Stimulated activated CD4-positive, alpha-beta T cell treated with anti-CD3 and anti-CD28 coated beads, Interleukin-1b, Interleukin-23, amount 100 ng/mL, for 24 hours (primary cell): Measurements from ENCODE around the gene LURAP1L.

Experiments
- DNase-seq, 4 experiments: peaks; one replicate each; pipeline ENCODE4 v3.0.0-alpha.2; 2020; ENCODE audit warnings: low read depth in 4 of 4, low spot score in 1 of 4

Gene LURAP1L

DNA sequence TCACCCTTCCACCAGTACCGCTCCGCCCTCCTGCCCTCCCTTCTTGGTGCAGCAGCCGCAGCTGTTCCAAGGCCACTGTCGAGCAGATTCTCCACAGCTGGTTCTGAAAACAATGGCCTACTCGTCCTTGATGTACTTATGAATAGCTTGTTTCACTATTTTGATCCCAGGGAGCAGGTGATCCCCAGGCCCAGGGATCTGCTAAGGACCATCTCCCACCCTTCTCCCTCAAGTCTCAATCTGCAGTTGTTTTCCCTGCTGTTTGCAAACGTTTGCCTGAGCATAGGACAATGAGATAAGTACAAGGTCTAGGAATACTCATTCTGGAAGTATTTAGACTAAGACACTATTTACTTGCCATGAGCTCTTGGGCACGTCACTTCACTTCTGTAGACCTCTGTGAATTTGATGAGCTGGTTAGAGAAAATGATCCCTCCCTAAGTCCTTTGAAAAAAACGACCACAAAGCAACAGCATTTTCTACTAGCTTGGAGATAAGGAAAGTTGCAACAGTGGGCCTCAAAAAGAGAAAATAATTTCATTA, 1.8 kb downstream of the LURAP1L start:
- DNase-seq: no peak

DNA sequence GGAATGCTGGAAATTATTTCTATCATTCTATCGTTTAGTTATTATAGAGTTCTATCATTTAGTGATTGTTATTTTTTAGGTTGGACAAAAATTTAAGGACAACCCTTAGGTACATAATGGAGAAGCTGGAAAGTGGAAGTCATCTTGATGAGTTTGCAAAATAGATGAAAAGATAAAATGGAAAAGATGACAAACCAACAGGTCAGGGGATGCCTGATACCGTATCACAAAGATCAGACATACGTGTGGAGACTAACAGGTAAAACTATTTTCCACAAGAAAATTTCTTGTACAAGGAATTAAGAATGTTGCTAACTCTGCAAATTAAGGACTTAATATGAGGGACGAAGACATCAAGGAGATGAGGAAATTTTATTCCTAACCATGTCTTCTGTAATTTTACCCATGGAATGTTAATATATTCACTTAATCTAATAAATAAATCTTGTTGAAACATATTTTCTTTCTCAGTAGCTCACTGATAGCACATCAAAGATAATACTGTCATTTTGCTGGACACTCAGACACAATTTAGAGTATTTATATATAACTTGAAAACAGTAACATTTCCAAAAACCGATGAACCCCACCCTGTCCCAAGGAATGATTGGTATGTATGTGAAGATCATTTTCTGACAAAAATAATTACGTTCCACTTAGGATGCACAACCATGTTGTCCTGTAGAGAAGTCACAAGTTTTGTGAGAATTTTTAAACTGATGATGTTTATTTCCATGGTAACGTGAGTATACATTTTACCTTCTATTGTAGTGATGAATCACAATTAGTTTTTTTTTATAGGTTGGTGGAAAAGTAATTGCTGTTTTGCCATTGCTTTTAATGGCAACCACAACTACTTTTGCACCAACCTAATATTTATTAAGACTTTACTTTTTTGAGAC, 2.6 kb downstream of the LURAP1L start:
- no peak for DNase-seq

- no peak for DNase-seq
These were observed 3.6 kb downstream of the LURAP1L start for GRCh38 chr9:12778389-12778788.

- no peak for DNase-seq
These were observed 6.5 kb downstream of the LURAP1L start for GRCh38 chr9:12781226-12781733.

- DNase-seq: no peak
These were observed 9.1 kb downstream of the LURAP1L start for GRCh38 chr9:12783767-12784460.

DNA sequence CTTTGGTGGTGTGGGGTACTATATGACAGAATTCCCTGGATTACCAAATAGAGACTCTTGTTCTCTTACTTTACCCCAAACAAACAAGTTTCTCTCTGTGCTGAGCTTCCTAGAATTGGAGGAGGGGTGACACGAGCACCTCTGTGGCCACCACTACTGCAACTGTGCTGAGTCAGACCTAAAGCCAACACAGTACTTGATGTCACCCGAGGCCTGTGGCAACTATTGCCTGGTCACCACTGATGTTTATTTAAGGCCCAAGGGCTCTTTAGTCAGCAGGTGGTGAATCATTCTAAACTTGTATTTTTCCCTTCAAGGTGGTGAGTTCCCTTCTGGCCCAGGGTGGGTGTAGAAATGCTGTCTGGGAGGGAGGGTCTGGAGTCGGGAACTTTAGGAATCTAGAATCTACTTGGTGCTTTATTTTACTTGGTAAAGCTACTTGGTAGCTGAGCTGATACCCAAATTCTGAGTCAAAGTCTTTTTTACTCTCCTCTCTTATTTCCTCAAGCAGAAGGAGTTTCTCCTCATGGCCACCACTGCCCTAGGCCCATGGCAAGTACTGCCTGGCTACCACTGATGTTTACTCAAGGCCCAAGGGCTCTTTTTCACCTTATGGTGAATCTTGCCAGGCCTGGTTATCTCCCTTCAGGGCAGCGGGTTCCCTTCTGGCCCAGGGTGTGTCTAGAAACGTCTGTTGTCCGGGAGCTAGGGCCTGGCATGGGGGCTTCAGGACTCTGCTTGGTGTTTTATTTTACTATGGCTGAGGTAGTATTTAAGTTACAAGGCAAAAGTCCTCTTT, 9.8 kb downstream of the LURAP1L start:
- no peak for DNase-seq

- no peak for DNase-seq
These were observed 10.5 kb downstream of the LURAP1L start for GRCh38 chr9:12785260-12785770.

DNA sequence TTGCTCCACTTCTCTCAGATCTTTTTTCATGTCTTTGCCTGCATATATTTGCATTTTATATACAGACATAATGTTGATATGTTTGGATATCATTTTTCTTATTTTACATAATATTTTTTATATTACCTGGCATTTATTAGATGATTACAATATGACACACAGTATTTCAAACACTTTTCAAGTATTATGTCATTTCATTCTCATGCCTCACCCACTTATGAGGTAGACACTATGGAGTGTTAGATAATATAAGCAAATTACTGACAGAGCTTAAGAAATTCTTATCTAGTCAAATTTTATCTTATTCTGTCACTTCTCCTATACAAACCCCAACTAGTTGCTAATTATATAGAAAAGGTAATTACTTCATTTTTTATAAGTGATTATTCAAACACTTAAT, 11.1 kb downstream of the LURAP1L start:
- DNase-seq: no peak

GRCh38 chr9:12790001-12790400, 15.2 kb downstream of the LURAP1L start:
- DNase-seq: no peak

DNA sequence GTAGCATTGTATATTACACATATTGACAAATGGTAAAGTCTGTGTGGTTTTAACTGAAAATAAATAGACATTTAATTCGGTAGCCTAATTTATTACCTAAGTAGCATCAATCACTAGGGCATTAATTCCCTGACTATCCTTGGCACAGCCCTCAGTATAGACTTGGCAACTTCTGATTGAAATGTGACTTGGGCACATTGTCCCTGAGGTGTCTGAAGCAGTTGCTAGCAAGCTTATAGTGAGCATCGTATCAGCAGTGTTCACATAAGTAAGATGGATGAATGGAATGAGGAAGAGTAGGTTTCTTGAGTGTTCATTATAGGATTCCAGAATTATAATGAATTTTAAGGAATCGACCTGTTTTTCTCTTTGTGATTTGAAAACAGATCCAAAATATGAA, 16.1 kb downstream of the LURAP1L start:
- no peak for DNase-seq

- DNase-seq: no peak
These were observed 19.4 kb downstream of the LURAP1L start for GRCh38 chr9:12794101-12794799.

- no peak for DNase-seq
These were observed 21.8 kb downstream of the LURAP1L start for GRCh38 chr9:12796601-12797000.

- DNase-seq: no peak
These were observed 22.2 kb downstream of the LURAP1L start for GRCh38 chr9:12797037-12797436.

GRCh38 chr9:12798066-12798770, 23.4 kb downstream of the LURAP1L start:
- no peak for DNase-seq

- no peak for DNase-seq
These were observed 26.4 kb downstream of the LURAP1L start for GRCh38 chr9:12801187-12801586.

- no peak for DNase-seq
These were observed 26.8 kb downstream of the LURAP1L start for GRCh38 chr9:12801663-12802062.

DNA sequence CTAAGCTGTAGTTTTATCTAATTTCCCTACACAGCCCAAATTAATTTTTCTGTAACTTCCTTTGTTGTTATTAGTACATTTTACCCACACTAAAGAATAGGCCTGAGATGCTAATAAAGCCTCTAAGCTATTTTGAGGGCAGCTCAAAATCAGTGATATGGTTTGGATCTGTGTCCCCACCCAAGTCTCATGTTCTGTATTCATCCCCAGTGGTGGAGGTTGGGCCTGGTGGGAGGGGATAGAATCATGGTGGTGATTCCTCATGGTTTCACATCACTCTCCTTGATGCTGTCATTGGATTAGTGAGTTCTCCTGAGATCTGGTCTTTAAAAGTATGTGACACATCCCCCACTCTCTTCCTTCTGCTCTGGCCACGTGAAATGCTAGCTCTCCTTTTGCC, 27.3 kb downstream of the LURAP1L start:
- no peak for DNase-seq

DNA sequence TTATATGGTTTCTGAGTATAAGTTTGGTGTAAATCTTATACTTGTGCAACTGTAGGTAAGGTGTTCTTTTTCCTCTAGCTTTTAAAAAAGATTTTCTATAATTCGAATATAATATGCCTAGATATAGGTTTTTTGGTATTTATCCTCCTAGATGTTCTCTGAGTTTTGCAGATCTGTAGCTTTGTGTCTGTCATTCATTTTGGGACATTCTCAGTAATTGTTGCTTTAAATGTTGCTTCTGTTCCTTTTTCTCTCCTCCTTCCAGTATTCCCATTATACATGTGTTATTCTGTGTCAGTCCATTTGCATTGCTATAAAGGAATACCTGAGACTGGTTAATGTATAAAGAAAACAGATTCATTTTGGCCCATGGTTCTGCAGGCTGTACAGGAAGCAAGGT, 33.7 kb downstream of the LURAP1L start:
- no peak for DNase-seq

- DNase-seq: no peak
These were observed 34.9 kb downstream of the LURAP1L start for GRCh38 chr9:12809720-12810119.

DNA sequence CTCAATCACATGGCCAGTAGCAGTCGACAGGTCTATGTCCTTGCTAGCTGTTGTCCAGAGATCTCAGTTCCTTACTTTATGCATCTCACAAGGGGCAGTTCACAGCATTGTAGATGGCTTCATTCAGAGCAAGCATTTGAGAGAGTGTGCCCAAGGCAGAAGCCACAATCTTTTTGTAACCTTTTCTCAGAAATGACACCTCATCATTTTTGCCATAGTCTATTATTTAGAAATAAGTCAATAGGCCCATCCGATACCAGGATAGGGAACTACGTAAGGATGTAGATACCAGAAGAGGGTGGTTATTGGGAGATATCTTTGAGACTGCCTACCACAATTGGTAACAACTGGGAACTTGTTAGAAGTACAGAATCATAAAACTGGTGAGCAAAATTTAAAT, 37.1 kb downstream of the LURAP1L start:
- DNase-seq: no peak
